Measurements from ENCODE around the gene ZNRF1. TPM values are rescaled to one million over a fixed set of nuclear protein-coding genes. Genes with fewer than 3 reads are reported as not detected.

Gene ZNRF1
- total RNA-seq, 2 experiments from 2014 or later = 11.0 to 13.7 TPM

- DNase-seq (no peak), ATAC-seq (no peak)
- peaks cover 20% of the 10 kb centered on the region for H3K4me1 Mint-ChIP-seq (ENCODE audit: low read depth)
- peaks cover 5% of the 10 kb centered on the region for H3K36me3 Mint-ChIP-seq (ENCODE audit: low read depth)
- H3K4me3 Mint-ChIP-seq = no peak overlapping the region
- no peak for TF ChIP-seq CTCF (IDR thresholded peaks at IDR 0.05)
- CTCF ChIA-PET = no interaction called here
- H3K27me3 Mint-ChIP-seq = no peaks in the 10 kb centered on the region
- intact Hi-C loops (cut with micrococcal nuclease) = no loop called here
- H3K9me3 Mint-ChIP-seq = peaks cover under 1% of the 10 kb centered on the region
- POLR2A ChIA-PET = no interaction called here
- H3K27ac Mint-ChIP-seq = no peak overlapping the region
These were observed 28.9 kb downstream of the ZNRF1 start for GRCh38 chr16:75027520-75028300.

- Mint-ChIP-seq H3K27me3 (no peaks in the 10 kb centered on the region), H3K36me3 (ENCODE audit: low read depth) (no peaks in the 10 kb centered on the region), H3K9me3 (no peaks in the 10 kb centered on the region), H3K4me1 (ENCODE audit: low read depth) (peaks cover 14% of the 10 kb centered on the region), H3K27ac (no peak overlapping the region), H3K4me3 (no peak overlapping the region)
- DNase-seq (no peak), ATAC-seq (no peak)
- no peak for TF ChIP-seq CTCF (IDR thresholded peaks at IDR 0.05)
- ChIA-PET CTCF (interaction anchor here (1.2 kb wide), 1 partner anchor 83 kb away, joined by 4 read pairs; no protein-coding TSS in a partner anchor), POLR2A (no interaction called here)
- intact Hi-C loops (cut with micrococcal nuclease) = no loop called here
These were observed 29.8 kb downstream of the ZNRF1 start for GRCh38 chr16:75028544-75029135.

- Mint-ChIP-seq H3K4me1 (ENCODE audit: low read depth) (peaks cover 6% of the 10 kb centered on the region), H3K9me3 (no peaks in the 10 kb centered on the region), H3K27ac (no peak overlapping the region), H3K36me3 (ENCODE audit: low read depth) (no peaks in the 10 kb centered on the region), H3K27me3 (no peaks in the 10 kb centered on the region), H3K4me3 (no peak overlapping the region)
- ChIA-PET POLR2A (no interaction called here), CTCF (interaction anchor here (0.9 kb wide), 1 partner anchor 33 kb away, joined by 3 read pairs; no protein-coding TSS in a partner anchor)
- DNase-seq (no peak), ATAC-seq (no peak)
- intact Hi-C loops (cut with micrococcal nuclease) = no loop called here
- TF ChIP-seq CTCF (IDR thresholded peaks at IDR 0.05) = no peak
These were observed 31.0 kb downstream of the ZNRF1 start for GRCh38 chr16:75029854-75030253.

DNA sequence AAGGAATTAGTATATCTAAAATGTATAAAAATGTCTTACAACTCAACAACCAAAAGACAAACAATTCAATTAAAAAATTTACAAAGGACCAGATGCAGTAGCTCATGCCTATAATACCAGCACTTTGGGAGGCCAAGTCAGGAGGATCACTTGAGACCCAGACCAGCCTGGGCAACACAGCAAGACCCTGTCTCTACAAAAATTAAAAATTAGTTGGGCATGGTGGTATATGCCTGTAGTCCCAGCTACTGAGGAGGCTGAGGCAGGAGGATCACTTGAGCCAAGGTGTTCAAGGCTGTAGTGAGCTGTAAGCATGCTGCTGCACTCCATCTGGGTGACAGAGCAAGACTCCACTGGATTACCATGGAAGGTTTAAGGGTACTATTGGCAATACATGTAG lies 33.8 kb downstream of the ZNRF1 start:
- DNase-seq (no peak), ATAC-seq (no peak)
- TF ChIP-seq CTCF (IDR thresholded peaks at IDR 0.05) = no peak
- H3K36me3 Mint-ChIP-seq (ENCODE audit: low read depth) = peaks cover 3% of the 10 kb centered on the region
- no peak overlapping the region for H3K4me3 Mint-ChIP-seq
- CTCF ChIA-PET = no interaction called here
- POLR2A ChIA-PET = no interaction called here
- H3K4me1 Mint-ChIP-seq (ENCODE audit: low read depth) = no peaks in the 10 kb centered on the region
- no peaks in the 10 kb centered on the region for H3K27me3 Mint-ChIP-seq
- H3K27ac Mint-ChIP-seq = no peak overlapping the region
- H3K9me3 Mint-ChIP-seq = peaks cover 3% of the 10 kb centered on the region
- intact Hi-C loops (cut with micrococcal nuclease) = no loop called here

GRCh38 chr16:75035410-75035968 lies 36.7 kb downstream of the ZNRF1 start:
- ATAC-seq = no peak
- Mint-ChIP-seq H3K27ac (no peak overlapping the region), H3K4me3 (no peak overlapping the region), H3K4me1 (ENCODE audit: low read depth) (peaks cover 5% of the 10 kb centered on the region), H3K27me3 (no peaks in the 10 kb centered on the region), H3K9me3 (peaks cover 10% of the 10 kb centered on the region), H3K36me3 (ENCODE audit: low read depth) (peaks cover 9% of the 10 kb centered on the region)
- POLR2A ChIA-PET = interaction anchor here (1.0 to 1.4 kb wide), 2 partner anchors 23 to 39 kb away, joined by 3 read pairs; no protein-coding TSS in a partner anchor
- TF ChIP-seq CTCF (IDR thresholded peaks at IDR 0.05) = no peak
- intact Hi-C loops (cut with micrococcal nuclease) = no loop called here
- no peak for DNase-seq
- CTCF ChIA-PET = interaction anchor here (0.9 to 1.3 kb wide), 2 partner anchors 76 kb away, joined by 3 to 5 read pairs; no protein-coding TSS in a partner anchor
